GM23338 (cell line): ENCODE data around the gene MANEAL. TPM values are rescaled to one million over a fixed set of nuclear protein-coding genes. Genes with fewer than 3 reads are reported as not detected.

Experiments
- ATAC-seq: fragments of 200-7000 bp; cut with Tn5 transposase; 3 replicates; pipeline ENCODE4 v1.9.1; 2020
- DNase-seq: peaks from one replicate; pipeline ENCODE4 v3.0.0-alpha.2; 2015; ENCODE audit warnings: low spot score
- H2AFZ ChIP-seq: fragments of 200-600 bp; sonication (generic); 2 replicates; pipeline ENCODE4 v1.8.0; 2016; ENCODE audit warnings: antibody characterized with exemption, mild to moderate bottlenecking, moderate library complexity
- H3F3A ChIP-seq: fragments of 200-600 bp; sonication (generic); replicated peaks from 2 replicates; pipeline ENCODE4 v1.8.0; 2017; ENCODE audit warnings: antibody characterized with exemption, mixed run types, low read depth
- H3K27ac ChIP-seq: fragments of 200-600 bp; sonication (generic); 2 replicates; pipeline ENCODE4 v1.6.1; 2016; ENCODE audit warnings: low read depth
- H3K27me3 ChIP-seq: fragments of 200-600 bp; sonication (generic); 2 replicates; pipeline ENCODE4 v1.8.0; 2016; ENCODE audit warnings: mild to moderate bottlenecking, mixed run types, moderate library complexity; ENCODE audit not compliant: insufficient read depth
- H3K36me3 ChIP-seq: fragments of 200-600 bp; sonication (generic); 2 replicates; pipeline ENCODE4 v1.8.0; 2016; ENCODE audit warnings: mild to moderate bottlenecking; ENCODE audit not compliant: insufficient read depth
- H3K4me1 ChIP-seq: fragments of 200-600 bp; sonication (generic); 2 replicates; pipeline ENCODE4 v1.8.0; 2016; ENCODE audit warnings: mild to moderate bottlenecking, moderate library complexity; ENCODE audit not compliant: insufficient read depth
- H3K4me2 ChIP-seq: fragments of 200-600 bp; sonication (generic); 2 replicates; pipeline ENCODE4 v1.7.1; 2017; ENCODE audit warnings: mixed run types
- H3K4me3 ChIP-seq: fragments of 200-600 bp; sonication (generic); 2 replicates; pipeline ENCODE4 v1.6.1; 2016; ENCODE audit warnings: mixed run types
- H3K79me2 ChIP-seq: fragments of 200-600 bp; sonication (generic); replicated peaks from 2 replicates; pipeline ENCODE4 v1.8.0; 2017; ENCODE audit warnings: mild to moderate bottlenecking; ENCODE audit not compliant: insufficient read depth
- H3K9me2 ChIP-seq: fragments of 200-600 bp; sonication (generic); 2 replicates; pipeline ENCODE4 v1.8.0; 2017; ENCODE audit not compliant: insufficient read depth
- H4K20me1 ChIP-seq: fragments of 200-600 bp; sonication (generic); replicated peaks from 2 replicates; pipeline ENCODE4 v1.8.0; 2017; ENCODE audit warnings: mild to moderate bottlenecking; ENCODE audit not compliant: insufficient read depth
- H3K27ac Mint-ChIP-seq: 2 replicates; pipeline ENCODE4 v1.8.0; 2020; ENCODE audit warnings: inconsistent platforms, mild to moderate bottlenecking, moderate library complexity, mixed read lengths
- H3K27me3 Mint-ChIP-seq: 3 replicates; pipeline ENCODE4 v1.8.0; 2022; ENCODE audit warnings: low read depth, mild to moderate bottlenecking, moderate library complexity, mixed read lengths, inconsistent platforms; ENCODE audit not compliant: insufficient read depth, poor library complexity
- H3K36me3 Mint-ChIP-seq: 3 replicates; pipeline ENCODE4 v1.8.0; 2021; ENCODE audit warnings: low read depth, mild to moderate bottlenecking, inconsistent platforms, moderate library complexity, mixed read lengths
- H3K4me1 Mint-ChIP-seq: 3 replicates; pipeline ENCODE4 v1.8.0; 2020; ENCODE audit warnings: mild to moderate bottlenecking, inconsistent platforms, mixed read lengths
- H3K4me3 Mint-ChIP-seq: 3 replicates; pipeline ENCODE4 v1.8.0; 2021; ENCODE audit warnings: moderate library complexity, mild to moderate bottlenecking, inconsistent platforms, mixed read lengths
- H3K9me3 Mint-ChIP-seq: 3 replicates; pipeline ENCODE4 v1.8.0; 2020; ENCODE audit warnings: moderate library complexity, mild to moderate bottlenecking, inconsistent platforms, mixed read lengths
- CREB1 ChIP-seq: fragments of 250-450 bp; sonication (Bioruptor Pico); IDR thresholded peaks from 2 replicates; pipeline ENCODE4 v1.5.0; 2020; ENCODE audit warnings: low read depth, mild to moderate bottlenecking, moderate library complexity
- ETS1 ChIP-seq: IDR thresholded peaks from 2 replicates; pipeline ENCODE4 v1.6.1; 2016; ENCODE audit warnings: antibody characterized with exemption
- EZH2 ChIP-seq: fragments of 200-600 bp; sonication (generic); IDR thresholded peaks from one replicate; pipeline ENCODE4 v1.8.0; 2017; ENCODE audit warnings: antibody characterized with exemption, mild to moderate bottlenecking, low read depth; ENCODE audit not compliant: unreplicated experiment
- EZH2phosphoT487 ChIP-seq: fragments of 200-600 bp; sonication (generic); IDR thresholded peaks from one replicate; pipeline ENCODE4 v1.8.1; 2018; ENCODE audit warnings: antibody characterized with exemption; ENCODE audit not compliant: unreplicated experiment
- JUNB ChIP-seq: IDR thresholded peaks from one replicate; pipeline ENCODE4 v1.6.1; 2016; ENCODE audit warnings: antibody characterized with exemption; ENCODE audit not compliant: unreplicated experiment
- NANOG ChIP-seq: IDR thresholded peaks from 2 replicates; pipeline ENCODE4 v1.6.1; 2016; ENCODE audit warnings: antibody characterized with exemption, borderline replicate concordance
- POLR2AphosphoS5 ChIP-seq: IDR thresholded peaks from 2 replicates; pipeline ENCODE4 v1.6.1; 2016; ENCODE audit warnings: antibody characterized with exemption, low read depth
- STAT1 ChIP-seq: IDR thresholded peaks from one replicate; pipeline ENCODE4 v1.6.1; 2016; ENCODE audit warnings: antibody characterized with exemption; ENCODE audit not compliant: unreplicated experiment
- ZNF114 ChIP-seq: fragments of 250-450 bp; sonication (Bioruptor Pico); IDR thresholded peaks from 2 replicates; pipeline ENCODE4 v1.5.0; 2020; ENCODE audit warnings: mild to moderate bottlenecking, moderate library complexity
- ZNF331 ChIP-seq: fragments of 250-450 bp; sonication (Bioruptor Pico); IDR thresholded peaks from 2 replicates; pipeline ENCODE4 v1.5.0; 2020; ENCODE audit warnings: low read depth, mild to moderate bottlenecking, moderate library complexity
- polyA plus RNA-seq: library from polyadenylated mRNA; unstranded; fragments of >200 nt; fragmentation: Nextera tagmentation; extraction: Ambion mirVana; gene quantifications from 2 replicates; pipeline ENCODE4 v1.2.1, GENCODE V29; 2016
- total RNA-seq: library from RNA; depleted of rRNA; stranded (reverse); fragments of >200 nt; shearing (Covaris generic); gene quantifications from 2 replicates; pipeline ENCODE4 v1.2.3, GENCODE V29; 2014
- TF ChIP-seq, protein P1 (sequence below), 2 experiments: fragments of 200-600 bp in 1 of 2; sonication (generic) in 1 of 2; conservative IDR thresholded peaks; 2 replicates each; pipeline versions ENCODE4 v1.5.1 to v1.6.1; 2016 to 2017; ENCODE audit warnings: antibody characterized with exemption in 2 of 2, low read depth in 2 of 2, mild to moderate bottlenecking in 2 of 2, moderate library complexity in 1 of 2
- TF ChIP-seq, protein P2 (sequence below): IDR thresholded peaks from one replicate; pipeline ENCODE4 v1.6.1; 2018; ENCODE audit warnings: antibody characterized with exemption; ENCODE audit not compliant: unreplicated experiment

The MANEAL gene
- total and polyA plus RNA-seq, 2 experiments from 2014 or later = 2.3 to 8.1 TPM

DNA sequence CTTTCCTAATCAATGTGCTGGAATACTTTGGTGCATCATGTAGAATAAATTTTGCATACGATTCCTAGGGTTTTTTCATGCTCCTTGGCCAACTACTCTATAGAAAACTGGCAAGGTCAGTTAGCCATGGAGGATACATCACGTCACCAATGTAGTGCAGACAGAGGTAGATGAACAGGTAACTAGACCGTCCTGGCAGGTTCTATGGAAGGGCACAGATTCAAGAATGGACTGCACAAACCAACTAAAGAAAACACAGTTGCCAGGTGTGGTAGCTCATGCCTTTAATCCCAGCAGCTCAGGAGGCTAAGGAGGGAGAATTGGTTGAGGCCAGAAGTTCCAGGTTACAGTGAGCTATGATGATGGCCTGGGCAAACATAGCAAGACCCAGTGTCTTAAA is 55.8 kb downstream of the MANEAL start:
- no peaks in the 10 kb centered on the region for H3K27me3 ChIP-seq
- DNase-seq = no peak
- no peaks in the 10 kb centered on the region for H3K36me3 ChIP-seq
- H3K27ac ChIP-seq = no peak overlapping the region
- H3K4me1 ChIP-seq = no peaks in the 10 kb centered on the region
- no peak overlapping the region for H3K4me3 ChIP-seq
- H4K20me1 ChIP-seq = peaks cover 47% of the 10 kb centered on the region
- H3K9me3 Mint-ChIP-seq = no peaks in the 10 kb centered on the region
- no peaks in the 10 kb centered on the region for H3F3A ChIP-seq
- no peaks in the 10 kb centered on the region for H3K4me1 Mint-ChIP-seq
- H3K27ac Mint-ChIP-seq = no peak overlapping the region
- H3K9me2 ChIP-seq = no peaks in the 10 kb centered on the region
- no peak overlapping the region for H2AFZ ChIP-seq
- 0 out of 3 replicates have a peak, but pooled peaks cover 3% of the 10 kb centered on the region for H3K36me3 Mint-ChIP-seq
- TF ChIP-seq ZNF114 (no peak), POLR2AphosphoS5 (no peak), EZH2phosphoT487 (no peak), ZNF331 (CRISPR knock-in tag) (no peak), ETS1 (no peak), STAT1 (no peak)
- peaks cover 84% of the 10 kb centered on the region for H3K79me2 ChIP-seq
- no peak overlapping the region for H3K4me3 Mint-ChIP-seq
- no peak overlapping the region for H3K4me2 ChIP-seq
- no peaks in the 10 kb centered on the region for H3K27me3 Mint-ChIP-seq
- ATAC-seq = no peak

- no peaks in the 10 kb centered on the region for H3K9me2 ChIP-seq
- peaks cover 94% of the 10 kb centered on the region for H3K79me2 ChIP-seq
- no peak overlapping the region for H3K27ac ChIP-seq
- no peaks in the 10 kb centered on the region for H3K27me3 ChIP-seq
- Mint-ChIP-seq H3K4me3 (no peak overlapping the region), H3K27me3 (no peaks in the 10 kb centered on the region), H3K36me3 (peaks cover 8% of the 10 kb centered on the region; the same call in 2 of the 3 replicates), H3K27ac (no peak overlapping the region), H3K4me1 (no peaks in the 10 kb centered on the region), H3K9me3 (no peaks in the 10 kb centered on the region)
- H3K4me2 ChIP-seq = no peak overlapping the region
- H3K4me3 ChIP-seq = no peak overlapping the region
- peaks cover 48% of the 10 kb centered on the region for H4K20me1 ChIP-seq
- no peaks in the 10 kb centered on the region for H3F3A ChIP-seq
- H3K4me1 ChIP-seq = no peaks in the 10 kb centered on the region
- H2AFZ ChIP-seq = no peak overlapping the region
- ATAC-seq = no peak
- H3K36me3 ChIP-seq = no peaks in the 10 kb centered on the region; the same call in 1 of the 2 replicates
- no peak for DNase-seq
- TF ChIP-seq STAT1 = no peak
- TF ChIP-seq POLR2AphosphoS5 = no peak
- no peak for TF ChIP-seq ETS1
- TF ChIP-seq EZH2 = no peak
- no peak for TF ChIP-seq ZNF114
- TF ChIP-seq JUNB = no peak
- TF ChIP-seq EZH2phosphoT487 = no peak
- TF ChIP-seq, protein P1, sequence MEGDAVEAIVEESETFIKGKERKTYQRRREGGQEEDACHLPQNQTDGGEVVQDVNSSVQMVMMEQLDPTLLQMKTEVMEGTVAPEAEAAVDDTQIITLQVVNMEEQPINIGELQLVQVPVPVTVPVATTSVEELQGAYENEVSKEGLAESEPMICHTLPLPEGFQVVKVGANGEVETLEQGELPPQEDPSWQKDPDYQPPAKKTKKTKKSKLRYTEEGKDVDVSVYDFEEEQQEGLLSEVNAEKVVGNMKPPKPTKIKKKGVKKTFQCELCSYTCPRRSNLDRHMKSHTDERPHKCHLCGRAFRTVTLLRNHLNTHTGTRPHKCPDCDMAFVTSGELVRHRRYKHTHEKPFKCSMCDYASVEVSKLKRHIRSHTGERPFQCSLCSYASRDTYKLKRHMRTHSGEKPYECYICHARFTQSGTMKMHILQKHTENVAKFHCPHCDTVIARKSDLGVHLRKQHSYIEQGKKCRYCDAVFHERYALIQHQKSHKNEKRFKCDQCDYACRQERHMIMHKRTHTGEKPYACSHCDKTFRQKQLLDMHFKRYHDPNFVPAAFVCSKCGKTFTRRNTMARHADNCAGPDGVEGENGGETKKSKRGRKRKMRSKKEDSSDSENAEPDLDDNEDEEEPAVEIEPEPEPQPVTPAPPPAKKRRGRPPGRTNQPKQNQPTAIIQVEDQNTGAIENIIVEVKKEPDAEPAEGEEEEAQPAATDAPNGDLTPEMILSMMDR (conservative IDR thresholded peaks at IDR 0.05; ENCODE audit: low read depth in 2 of 2) = no peak
- TF ChIP-seq, protein P2, sequence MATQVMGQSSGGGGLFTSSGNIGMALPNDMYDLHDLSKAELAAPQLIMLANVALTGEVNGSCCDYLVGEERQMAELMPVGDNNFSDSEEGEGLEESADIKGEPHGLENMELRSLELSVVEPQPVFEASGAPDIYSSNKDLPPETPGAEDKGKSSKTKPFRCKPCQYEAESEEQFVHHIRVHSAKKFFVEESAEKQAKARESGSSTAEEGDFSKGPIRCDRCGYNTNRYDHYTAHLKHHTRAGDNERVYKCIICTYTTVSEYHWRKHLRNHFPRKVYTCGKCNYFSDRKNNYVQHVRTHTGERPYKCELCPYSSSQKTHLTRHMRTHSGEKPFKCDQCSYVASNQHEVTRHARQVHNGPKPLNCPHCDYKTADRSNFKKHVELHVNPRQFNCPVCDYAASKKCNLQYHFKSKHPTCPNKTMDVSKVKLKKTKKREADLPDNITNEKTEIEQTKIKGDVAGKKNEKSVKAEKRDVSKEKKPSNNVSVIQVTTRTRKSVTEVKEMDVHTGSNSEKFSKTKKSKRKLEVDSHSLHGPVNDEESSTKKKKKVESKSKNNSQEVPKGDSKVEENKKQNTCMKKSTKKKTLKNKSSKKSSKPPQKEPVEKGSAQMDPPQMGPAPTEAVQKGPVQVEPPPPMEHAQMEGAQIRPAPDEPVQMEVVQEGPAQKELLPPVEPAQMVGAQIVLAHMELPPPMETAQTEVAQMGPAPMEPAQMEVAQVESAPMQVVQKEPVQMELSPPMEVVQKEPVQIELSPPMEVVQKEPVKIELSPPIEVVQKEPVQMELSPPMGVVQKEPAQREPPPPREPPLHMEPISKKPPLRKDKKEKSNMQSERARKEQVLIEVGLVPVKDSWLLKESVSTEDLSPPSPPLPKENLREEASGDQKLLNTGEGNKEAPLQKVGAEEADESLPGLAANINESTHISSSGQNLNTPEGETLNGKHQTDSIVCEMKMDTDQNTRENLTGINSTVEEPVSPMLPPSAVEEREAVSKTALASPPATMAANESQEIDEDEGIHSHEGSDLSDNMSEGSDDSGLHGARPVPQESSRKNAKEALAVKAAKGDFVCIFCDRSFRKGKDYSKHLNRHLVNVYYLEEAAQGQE = no peak
- no peak for TF ChIP-seq CREB1 (CRISPR knock-in tag)
- no peak for TF ChIP-seq ZNF331 (CRISPR knock-in tag)
- no peak for TF ChIP-seq NANOG
Observed at GRCh38 chr1:37850352-37850955, 56.8 kb downstream of the MANEAL start.
